T-helper 1 cell treated with Interleukin-12 subunit alpha and Interleukin-12 subunit beta and Interleukin-4 antibody, amounts not matched to agents 30 μg/mL and 1 μg/mL, for 36 hours (primary cell): ENCODE data around the gene PLAAT1.

Source experiments
- H3K27ac Mint-ChIP-seq: one replicate; pipeline ENCODE4 v1.8.0; 2021; ENCODE audit warnings: mild to moderate bottlenecking, mixed read lengths
- H3K27me3 Mint-ChIP-seq: one replicate; pipeline ENCODE4 v1.8.0; 2021; ENCODE audit warnings: low read depth, mixed read lengths
- H3K36me3 Mint-ChIP-seq: one replicate; pipeline ENCODE4 v1.8.0; 2021; ENCODE audit warnings: low read depth, mixed read lengths
- H3K4me1 Mint-ChIP-seq: one replicate; pipeline ENCODE4 v1.8.0; 2021; ENCODE audit warnings: low read depth, mixed read lengths
- H3K4me3 Mint-ChIP-seq: one replicate; pipeline ENCODE4 v1.8.0; 2021; ENCODE audit warnings: mild to moderate bottlenecking, moderate library complexity, mixed read lengths
- H3K9me3 Mint-ChIP-seq: one replicate; pipeline ENCODE4 v1.8.0; 2021; ENCODE audit warnings: mixed read lengths

PLAAT1 gene

GRCh38 chr3:193295985-193296384 is 55.0 kb downstream of the PLAAT1 start:
- Mint-ChIP-seq H3K27me3 (no peaks in the 10 kb centered on the region), H3K27ac (no peak overlapping the region), H3K9me3 (peaks cover 15% of the 10 kb centered on the region), H3K4me1 (no peaks in the 10 kb centered on the region), H3K36me3 (no peaks in the 10 kb centered on the region), H3K4me3 (no peak overlapping the region)

GRCh38 chr3:193297421-193297820 is 56.4 kb downstream of the PLAAT1 start:
- no peaks in the 10 kb centered on the region for H3K36me3 Mint-ChIP-seq
- no peaks in the 10 kb centered on the region for H3K27me3 Mint-ChIP-seq
- H3K4me3 Mint-ChIP-seq: no peak overlapping the region
- no peaks in the 10 kb centered on the region for H3K4me1 Mint-ChIP-seq
- no peak overlapping the region for H3K27ac Mint-ChIP-seq
- H3K9me3 Mint-ChIP-seq: peaks cover 2% of the 10 kb centered on the region

- no peaks in the 10 kb centered on the region for H3K36me3 Mint-ChIP-seq
- H3K9me3 Mint-ChIP-seq: no peaks in the 10 kb centered on the region
- no peak overlapping the region for H3K27ac Mint-ChIP-seq
- no peaks in the 10 kb centered on the region for H3K4me1 Mint-ChIP-seq
- no peaks in the 10 kb centered on the region for H3K27me3 Mint-ChIP-seq
- no peak overlapping the region for H3K4me3 Mint-ChIP-seq
These were observed 60.4 kb downstream of the PLAAT1 start for GRCh38 chr3:193301433-193301832.

- H3K36me3 Mint-ChIP-seq: no peaks in the 10 kb centered on the region
- H3K27ac Mint-ChIP-seq: no peak overlapping the region
- H3K27me3 Mint-ChIP-seq: no peaks in the 10 kb centered on the region
- no peaks in the 10 kb centered on the region for H3K4me1 Mint-ChIP-seq
- H3K4me3 Mint-ChIP-seq: no peak overlapping the region
- no peaks in the 10 kb centered on the region for H3K9me3 Mint-ChIP-seq
These were observed 64.3 kb downstream of the PLAAT1 start for GRCh38 chr3:193305356-193305755.

- no peak overlapping the region for H3K27ac Mint-ChIP-seq
- H3K4me1 Mint-ChIP-seq: no peaks in the 10 kb centered on the region
- H3K36me3 Mint-ChIP-seq: no peaks in the 10 kb centered on the region
- H3K27me3 Mint-ChIP-seq: peaks cover 4% of the 10 kb centered on the region
- H3K4me3 Mint-ChIP-seq: no peak overlapping the region
- H3K9me3 Mint-ChIP-seq: no peaks in the 10 kb centered on the region
These were observed 70.1 kb downstream of the PLAAT1 start for GRCh38 chr3:193310914-193311723.

GRCh38 chr3:193313061-193313958 is 72.3 kb downstream of the PLAAT1 start:
- no peak overlapping the region for H3K4me3 Mint-ChIP-seq
- H3K36me3 Mint-ChIP-seq: no peaks in the 10 kb centered on the region
- no peaks in the 10 kb centered on the region for H3K4me1 Mint-ChIP-seq
- H3K9me3 Mint-ChIP-seq: no peaks in the 10 kb centered on the region
- H3K27me3 Mint-ChIP-seq: peaks cover 6% of the 10 kb centered on the region
- no peak overlapping the region for H3K27ac Mint-ChIP-seq

GRCh38 chr3:193314161-193314560 is 73.1 kb downstream of the PLAAT1 start:
- no peak overlapping the region for H3K27ac Mint-ChIP-seq
- H3K27me3 Mint-ChIP-seq: peaks cover 6% of the 10 kb centered on the region
- no peaks in the 10 kb centered on the region for H3K9me3 Mint-ChIP-seq
- H3K4me1 Mint-ChIP-seq: no peaks in the 10 kb centered on the region
- no peak overlapping the region for H3K4me3 Mint-ChIP-seq
- H3K36me3 Mint-ChIP-seq: no peaks in the 10 kb centered on the region

- H3K4me1 Mint-ChIP-seq: no peaks in the 10 kb centered on the region
- H3K36me3 Mint-ChIP-seq: no peaks in the 10 kb centered on the region
- no peak overlapping the region for H3K27ac Mint-ChIP-seq
- no peaks in the 10 kb centered on the region for H3K9me3 Mint-ChIP-seq
- H3K4me3 Mint-ChIP-seq: no peak overlapping the region
- peaks cover 2% of the 10 kb centered on the region for H3K27me3 Mint-ChIP-seq
These were observed 76.8 kb downstream of the PLAAT1 start for GRCh38 chr3:193317682-193318300.
